Measurements from ENCODE around the gene MAGI1. TPM values are rescaled to one million over a fixed set of nuclear protein-coding genes. Genes with fewer than 3 reads are reported as not detected.

Gene MAGI1
- total and polyA plus RNA-seq, 2 donors (not counting 1 experiment from before 2014, with no cell fraction given), result 0.10 to 0.22 TPM

DNA sequence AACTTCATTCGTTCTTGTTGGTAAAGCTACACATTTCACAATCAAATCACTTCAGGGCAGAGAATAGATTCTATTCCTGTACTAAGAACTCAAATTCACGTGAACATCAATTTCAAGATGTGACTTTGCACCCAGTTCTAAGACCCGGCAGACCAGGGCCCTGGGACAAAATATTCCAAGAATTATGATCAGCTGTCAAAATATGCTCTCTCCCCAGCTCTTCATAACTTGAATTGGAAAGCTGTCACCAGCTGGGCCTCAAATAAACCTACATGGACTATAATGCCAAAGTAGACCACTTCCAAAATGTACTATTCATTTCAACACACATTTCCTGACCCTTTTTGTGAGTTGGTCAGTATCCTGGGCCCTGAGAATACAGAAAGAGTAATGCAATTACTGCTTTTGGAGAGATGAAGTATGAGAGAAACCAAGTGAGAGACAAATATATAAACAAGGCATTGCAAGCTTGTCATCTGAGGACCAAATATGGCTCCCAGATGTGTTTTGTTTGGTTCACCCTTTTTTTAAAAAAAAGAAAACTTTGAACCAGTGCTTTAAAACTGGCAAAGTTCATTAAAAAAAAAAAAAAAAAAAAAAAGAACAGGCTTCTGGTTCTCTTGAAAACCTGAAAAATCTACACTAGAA, 14.9 kb downstream of the MAGI1 start:
- no peaks in the 10 kb centered on the region for H3K27me3 ChIP-seq (replicated peaks in 1 of 4; ENCODE audit: control extremely low read depth in 1 of 4, control insufficient read depth in 3 of 4, insufficient read depth in 4 of 4, low read length in 3 of 4)
- H3K27me3 Mint-ChIP-seq, result no peaks in the 10 kb centered on the region
- H3K4me3 Mint-ChIP-seq, result no peak overlapping the region
- no peaks in the 10 kb centered on the region for H4K20me1 ChIP-seq (ENCODE audit: control insufficient read depth, insufficient read depth, low read length, poor library complexity, severe bottlenecking)
- no peak overlapping the region for H2AFZ ChIP-seq (ENCODE audit: insufficient read depth, low read depth, low read length, poor library complexity, severe bottlenecking)
- H3K9ac ChIP-seq (ENCODE audit: low read length), result no peak overlapping the region
- ATAC-seq (ENCODE audit: low read depth), result no peak
- H3K4me3 ChIP-seq (ENCODE audit: control extremely low read depth in 1 of 5, extremely low read depth in 1 of 5, insufficient read depth in 1 of 5, low read depth in 2 of 5, low read length in 4 of 5), result no peak overlapping the region
- intact Hi-C loops (cut with micrococcal nuclease), result no loop called here
- no peak overlapping the region for H3K27ac Mint-ChIP-seq
- H3K9me3 Mint-ChIP-seq (ENCODE audit: insufficient read depth), result no peaks in the 10 kb centered on the region
- no peaks in the 10 kb centered on the region for H3K36me3 ChIP-seq (replicated peaks in 1 of 2; ENCODE audit: control extremely low read depth in 1 of 2, control insufficient read depth in 1 of 2, extremely low read depth in 1 of 2, insufficient read depth in 2 of 2, low read length in 1 of 2)
- H3K27ac ChIP-seq (ENCODE audit: low read length in 2 of 2), result no peak overlapping the region
- no peak for DNase-seq
- WGBS (ENCODE audit: insufficient coverage), result 96% methylated on average over 3 of the region's 3 CpGs
- POLR2A ChIA-PET, result no interaction called here
- H3K9me3 ChIP-seq (ENCODE audit: control extremely low read depth in 1 of 3, control insufficient read depth in 2 of 3, insufficient read depth in 1 of 3, low read length in 2 of 3), result peaks cover 0 to 2% (median 0%) of the 10 kb centered on the region in 3 donors
- TF ChIP-seq, protein P1, sequence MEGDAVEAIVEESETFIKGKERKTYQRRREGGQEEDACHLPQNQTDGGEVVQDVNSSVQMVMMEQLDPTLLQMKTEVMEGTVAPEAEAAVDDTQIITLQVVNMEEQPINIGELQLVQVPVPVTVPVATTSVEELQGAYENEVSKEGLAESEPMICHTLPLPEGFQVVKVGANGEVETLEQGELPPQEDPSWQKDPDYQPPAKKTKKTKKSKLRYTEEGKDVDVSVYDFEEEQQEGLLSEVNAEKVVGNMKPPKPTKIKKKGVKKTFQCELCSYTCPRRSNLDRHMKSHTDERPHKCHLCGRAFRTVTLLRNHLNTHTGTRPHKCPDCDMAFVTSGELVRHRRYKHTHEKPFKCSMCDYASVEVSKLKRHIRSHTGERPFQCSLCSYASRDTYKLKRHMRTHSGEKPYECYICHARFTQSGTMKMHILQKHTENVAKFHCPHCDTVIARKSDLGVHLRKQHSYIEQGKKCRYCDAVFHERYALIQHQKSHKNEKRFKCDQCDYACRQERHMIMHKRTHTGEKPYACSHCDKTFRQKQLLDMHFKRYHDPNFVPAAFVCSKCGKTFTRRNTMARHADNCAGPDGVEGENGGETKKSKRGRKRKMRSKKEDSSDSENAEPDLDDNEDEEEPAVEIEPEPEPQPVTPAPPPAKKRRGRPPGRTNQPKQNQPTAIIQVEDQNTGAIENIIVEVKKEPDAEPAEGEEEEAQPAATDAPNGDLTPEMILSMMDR (IDR thresholded peaks at IDR 0.05), result no peak
- no peak for TF ChIP-seq EZH2 (IDR thresholded peaks at IDR 0.05; ENCODE audit: borderline replicate concordance, insufficient read depth, low read depth, low read length, poor library complexity, severe bottlenecking)
- H3K79me2 ChIP-seq (ENCODE audit: control insufficient read depth, insufficient read depth, low read length), result no peaks in the 10 kb centered on the region
- CTCF ChIA-PET, result no interaction called here
- H3K4me1 ChIP-seq (ENCODE audit: control insufficient read depth in 2 of 2, insufficient read depth in 2 of 2, low read length in 2 of 2), result no peaks in the 10 kb centered on the region
- no peaks in the 10 kb centered on the region for H3K4me1 Mint-ChIP-seq
- H3K4me2 ChIP-seq (replicated peaks; ENCODE audit: low read depth, low read length, poor library complexity, severe bottlenecking), result no peak overlapping the region

- Mint-ChIP-seq H3K4me1 (no peaks in the 10 kb centered on the region), H3K27ac (no peak overlapping the region), H3K9me3 (ENCODE audit: insufficient read depth) (no peaks in the 10 kb centered on the region), H3K27me3 (no peaks in the 10 kb centered on the region), H3K4me3 (no peak overlapping the region)
- H3K9me3 ChIP-seq (ENCODE audit: control extremely low read depth in 1 of 3, control insufficient read depth in 2 of 3, insufficient read depth in 1 of 3, low read length in 2 of 3), result peaks cover 0 to 2% (median 0%) of the 10 kb centered on the region in 3 donors
- no peaks in the 10 kb centered on the region for H3K79me2 ChIP-seq (ENCODE audit: control insufficient read depth, insufficient read depth, low read length)
- WGBS (ENCODE audit: insufficient coverage), result 100% methylated on average over 1 of the region's 2 CpGs
- H3K27me3 ChIP-seq (replicated peaks in 1 of 4; ENCODE audit: control extremely low read depth in 1 of 4, control insufficient read depth in 3 of 4, insufficient read depth in 4 of 4, low read length in 3 of 4), result no peaks in the 10 kb centered on the region
- no peak overlapping the region for H3K9ac ChIP-seq (ENCODE audit: low read length)
- H2AFZ ChIP-seq (ENCODE audit: insufficient read depth, low read depth, low read length, poor library complexity, severe bottlenecking), result no peak overlapping the region
- no peak overlapping the region for H3K4me3 ChIP-seq (ENCODE audit: control extremely low read depth in 1 of 5, extremely low read depth in 1 of 5, insufficient read depth in 1 of 5, low read depth in 2 of 5, low read length in 4 of 5)
- no peak overlapping the region for H3K4me2 ChIP-seq (replicated peaks; ENCODE audit: low read depth, low read length, poor library complexity, severe bottlenecking)
- DNase-seq (no peak), ATAC-seq (ENCODE audit: low read depth) (no peak)
- CTCF ChIA-PET, result no interaction called here
- no peaks in the 10 kb centered on the region for H4K20me1 ChIP-seq (ENCODE audit: control insufficient read depth, insufficient read depth, low read length, poor library complexity, severe bottlenecking)
- no peaks in the 10 kb centered on the region for H3K36me3 ChIP-seq (replicated peaks in 1 of 2; ENCODE audit: control extremely low read depth in 1 of 2, control insufficient read depth in 1 of 2, extremely low read depth in 1 of 2, insufficient read depth in 2 of 2, low read length in 1 of 2)
- POLR2A ChIA-PET, result no interaction called here
- no peaks in the 10 kb centered on the region for H3K4me1 ChIP-seq (ENCODE audit: control insufficient read depth in 2 of 2, insufficient read depth in 2 of 2, low read length in 2 of 2)
- TF ChIP-seq, protein P1 (IDR thresholded peaks at IDR 0.05), result no peak
- TF ChIP-seq EZH2 (IDR thresholded peaks at IDR 0.05; ENCODE audit: borderline replicate concordance, insufficient read depth, low read depth, low read length, poor library complexity, severe bottlenecking), result no peak
- intact Hi-C loops (cut with micrococcal nuclease), result no loop called here
- H3K27ac ChIP-seq (ENCODE audit: low read length in 2 of 2), result no peak overlapping the region
These were observed 15.5 kb downstream of the MAGI1 start for GRCh38 chr3:66023229-66023628.
